GM12872 (cell line): ENCODE measurements around the gene DKK3.
A peak's percentile ranks its signal among the peaks of the same experiment; 100 is the strongest.

Source experiments
- TF ChIP-seq, protein P1 (sequence below): IDR thresholded peaks from 3 replicates; pipeline ENCODE4 v1.5.1; 2011; ENCODE audit warnings: low read depth, mild to moderate bottlenecking, low read length, moderate library complexity; ENCODE audit not compliant: insufficient read depth

The DKK3 gene

DNA sequence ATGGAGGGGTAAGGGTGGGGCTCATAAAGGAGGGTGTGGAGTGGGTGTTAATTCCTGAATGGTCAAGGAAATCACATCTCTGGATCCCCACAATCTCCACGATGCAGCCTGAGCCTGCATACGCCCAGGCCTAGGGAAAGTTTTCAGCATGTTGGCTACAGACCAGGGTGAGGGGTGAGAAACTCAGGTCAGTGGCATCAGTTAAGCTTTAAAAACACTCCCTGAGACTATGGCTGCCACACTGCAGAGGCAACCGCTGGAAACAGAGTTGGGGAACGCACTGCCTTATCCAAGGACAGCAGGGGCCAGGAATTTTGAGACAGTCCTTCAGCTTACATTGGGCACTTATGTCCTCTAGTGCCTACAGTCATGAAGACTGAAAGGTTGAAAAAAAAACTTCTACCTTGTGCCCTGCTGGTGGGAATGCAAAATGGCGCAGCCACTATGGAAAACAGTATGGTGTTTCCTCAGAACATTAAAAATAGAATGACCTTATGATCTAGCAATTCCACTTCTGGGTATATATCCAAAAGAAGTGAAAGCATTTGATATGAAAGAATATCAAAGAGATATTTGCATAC is 19.7 kb downstream of the DKK3 start:
- TF ChIP-seq, protein P1, sequence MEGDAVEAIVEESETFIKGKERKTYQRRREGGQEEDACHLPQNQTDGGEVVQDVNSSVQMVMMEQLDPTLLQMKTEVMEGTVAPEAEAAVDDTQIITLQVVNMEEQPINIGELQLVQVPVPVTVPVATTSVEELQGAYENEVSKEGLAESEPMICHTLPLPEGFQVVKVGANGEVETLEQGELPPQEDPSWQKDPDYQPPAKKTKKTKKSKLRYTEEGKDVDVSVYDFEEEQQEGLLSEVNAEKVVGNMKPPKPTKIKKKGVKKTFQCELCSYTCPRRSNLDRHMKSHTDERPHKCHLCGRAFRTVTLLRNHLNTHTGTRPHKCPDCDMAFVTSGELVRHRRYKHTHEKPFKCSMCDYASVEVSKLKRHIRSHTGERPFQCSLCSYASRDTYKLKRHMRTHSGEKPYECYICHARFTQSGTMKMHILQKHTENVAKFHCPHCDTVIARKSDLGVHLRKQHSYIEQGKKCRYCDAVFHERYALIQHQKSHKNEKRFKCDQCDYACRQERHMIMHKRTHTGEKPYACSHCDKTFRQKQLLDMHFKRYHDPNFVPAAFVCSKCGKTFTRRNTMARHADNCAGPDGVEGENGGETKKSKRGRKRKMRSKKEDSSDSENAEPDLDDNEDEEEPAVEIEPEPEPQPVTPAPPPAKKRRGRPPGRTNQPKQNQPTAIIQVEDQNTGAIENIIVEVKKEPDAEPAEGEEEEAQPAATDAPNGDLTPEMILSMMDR, result no peak

DNA sequence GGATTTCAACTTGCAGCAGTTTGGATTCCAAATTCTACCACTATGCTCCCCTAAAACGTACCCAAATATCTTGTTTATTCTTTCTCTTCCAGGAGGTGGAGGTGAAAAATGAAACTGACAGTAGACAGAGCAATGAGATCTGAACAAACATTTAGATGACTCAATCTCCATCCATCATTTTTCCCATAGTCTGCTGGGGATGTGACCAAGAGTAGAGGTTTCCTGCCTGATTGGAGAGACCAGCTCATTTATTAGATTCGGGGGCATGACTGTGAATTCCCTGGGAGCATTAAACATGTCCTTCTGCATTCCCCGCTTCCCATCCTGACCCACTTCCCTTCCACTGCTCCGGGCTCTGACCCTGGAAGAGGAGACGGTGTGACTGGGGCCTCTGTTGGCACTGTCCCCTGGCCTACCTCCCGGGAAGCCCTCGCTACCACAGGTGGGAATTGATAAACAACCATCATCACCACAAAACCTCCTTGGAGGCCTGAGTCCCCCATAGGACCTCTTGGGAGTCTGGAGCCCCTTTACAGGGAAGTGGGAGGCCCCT is 20.3 kb downstream of the DKK3 start:
- TF ChIP-seq, protein P1, result no peak

DNA sequence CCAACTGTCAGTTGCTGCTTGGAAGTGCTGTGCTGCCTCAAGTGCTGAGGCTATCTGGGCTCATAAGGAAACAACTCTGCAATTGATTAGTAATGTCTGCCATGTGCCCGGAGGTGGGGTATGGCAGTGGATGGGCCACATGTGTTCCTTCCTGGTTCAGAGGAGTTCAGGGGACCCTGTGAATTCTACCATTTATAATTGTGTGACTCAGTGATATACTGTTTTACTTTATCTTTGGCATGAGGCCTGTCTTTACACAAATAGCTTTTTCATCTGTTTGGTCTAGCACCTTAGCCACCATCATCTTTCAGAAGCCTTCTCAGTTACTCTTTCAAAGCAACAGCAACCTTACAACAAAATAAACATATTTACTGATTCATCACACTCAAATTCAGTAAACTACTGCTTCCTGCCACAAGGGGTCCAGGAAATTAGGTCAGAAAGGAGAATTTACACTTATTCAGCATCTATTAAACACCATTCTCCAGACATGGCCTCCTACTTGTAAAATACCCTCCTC is 20.9 kb downstream of the DKK3 start:
- TF ChIP-seq, protein P1, result peak; percentile 38

DNA sequence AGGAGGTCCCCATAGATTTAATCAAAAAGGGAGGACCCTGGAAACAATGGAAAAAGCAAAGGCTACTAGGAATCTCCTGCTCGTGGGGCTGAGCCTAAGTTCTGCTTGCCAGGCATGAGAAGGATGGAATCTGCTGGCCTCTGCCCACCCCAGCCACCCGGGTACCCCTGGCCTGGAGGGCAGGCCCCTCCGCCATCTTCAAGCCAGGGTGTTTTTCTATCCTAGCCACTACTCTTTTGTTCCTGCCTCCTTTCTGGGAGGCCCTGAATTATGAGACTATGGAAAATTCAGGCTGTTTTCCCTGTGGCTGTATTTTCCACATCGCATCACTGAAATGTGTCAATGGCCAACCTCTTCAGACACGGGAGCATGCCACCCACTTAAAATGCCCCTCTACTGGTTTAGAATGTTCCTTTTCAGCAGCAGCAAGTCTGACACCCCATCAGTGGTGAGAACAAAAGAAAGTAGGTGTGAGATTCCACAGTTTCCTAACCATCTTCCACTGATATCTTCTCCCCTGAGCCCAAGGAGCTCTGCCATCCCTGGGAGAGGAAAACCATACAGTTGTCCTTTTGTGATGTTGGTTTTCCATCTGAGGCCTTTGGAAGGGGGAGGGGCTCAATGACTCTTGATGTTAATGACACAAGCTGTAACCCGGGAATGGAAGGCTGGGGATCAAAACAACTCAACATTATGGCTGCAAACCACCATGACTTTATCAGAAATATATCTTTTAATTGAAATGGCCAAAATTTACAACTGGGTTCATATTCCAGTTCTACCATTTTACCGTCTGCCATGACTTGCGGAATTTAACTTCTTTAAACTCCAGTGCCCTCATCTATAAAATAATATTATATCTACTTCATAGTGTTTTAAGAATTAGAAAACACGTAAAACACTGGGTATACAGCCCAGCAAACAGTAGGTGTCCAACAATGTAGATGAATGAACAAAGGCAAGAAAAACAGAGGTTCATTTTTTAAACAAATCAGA is 22.2 kb downstream of the DKK3 start:
- TF ChIP-seq, protein P1, result no peak

DNA sequence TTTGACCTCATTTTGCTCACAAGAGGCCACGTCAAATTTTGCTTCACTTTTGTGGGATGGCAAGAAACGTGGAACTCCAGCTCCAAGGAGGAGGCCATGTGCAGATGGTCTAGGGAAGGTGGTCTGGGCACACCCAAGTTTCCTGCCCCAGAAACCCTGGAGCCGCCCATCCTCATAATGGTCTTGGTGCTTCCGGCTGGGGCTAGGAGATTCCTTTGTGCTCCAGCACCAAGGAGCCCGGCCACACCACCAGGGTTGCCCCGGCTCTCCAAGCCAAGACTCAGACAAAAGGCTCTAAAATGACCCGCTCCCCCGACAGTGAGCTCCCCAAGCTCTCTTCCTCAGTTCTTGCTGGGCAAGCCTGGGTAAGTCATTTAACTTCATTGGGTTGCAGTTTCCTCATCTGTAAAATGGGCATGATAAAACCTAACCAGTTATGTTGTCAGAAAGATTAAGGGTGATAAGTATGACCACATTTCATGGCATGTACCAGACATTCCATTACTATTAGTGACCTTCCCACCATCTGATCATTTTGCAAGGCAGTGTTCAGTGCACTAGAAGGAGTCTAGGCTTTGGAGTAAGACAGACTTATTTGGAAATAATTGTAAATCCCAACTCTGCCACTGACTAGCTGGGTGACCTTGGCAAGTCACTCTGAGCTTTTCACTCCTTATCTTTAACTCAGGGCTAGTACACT is 23.3 kb downstream of the DKK3 start:
- TF ChIP-seq, protein P1, result no peak

GRCh38 chr11:11984563-11984962 is 23.9 kb downstream of the DKK3 start:
- TF ChIP-seq, protein P1, result no peak

DNA sequence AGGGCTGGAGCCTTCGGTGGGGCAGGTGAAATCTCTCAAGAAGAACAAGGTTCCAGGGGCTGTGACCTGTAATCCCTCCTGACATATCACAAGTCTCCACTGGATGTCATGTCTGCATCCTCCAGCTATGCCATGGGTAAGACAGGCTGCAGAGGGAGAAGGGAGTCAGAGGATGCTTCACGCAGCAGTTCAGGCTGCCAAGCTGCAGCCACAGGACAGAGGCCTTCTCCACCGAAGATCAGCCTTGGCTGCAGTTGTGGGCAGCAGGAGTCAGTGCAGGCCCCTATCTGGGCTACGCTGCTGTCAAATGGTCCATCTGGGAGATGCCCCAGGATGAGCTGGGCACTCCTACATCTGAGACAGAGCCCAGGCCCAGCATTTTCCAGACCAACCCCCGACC is 25.0 kb downstream of the DKK3 start:
- TF ChIP-seq, protein P1, result no peak
